Ovary (tissue), 3 donors: ENCODE results near the gene CCDC88B.

ENCODE experiments used
- EP300 ChIP-seq: sonication (generic); formaldehyde crosslinking; IDR thresholded peaks from one replicate; pipeline ENCODE4 v1.6.1; 2017; ENCODE audit warnings: antibody characterized with exemption
- POLR2A ChIP-seq: fragments of 450-650 bp; IDR thresholded peaks from one replicate; pipeline ENCODE4 v1.6.1; 2017; ENCODE audit warnings: antibody characterized with exemption, mild to moderate bottlenecking, moderate library complexity
- TF ChIP-seq, protein P1 (sequence below), 3 donors: fragments of 450-650 bp in 2 of 3; fragments of 200-600 bp in 1 of 3; IDR thresholded peaks; one replicate each; pipeline versions ENCODE4 v1.5.1 to v1.8.0; 2016 to 2022; ENCODE audit warnings: antibody characterized with exemption in 3 of 3, mild to moderate bottlenecking in 1 of 3
- donor health status: DM: no; HTN: no; CAD: no.

DNA sequence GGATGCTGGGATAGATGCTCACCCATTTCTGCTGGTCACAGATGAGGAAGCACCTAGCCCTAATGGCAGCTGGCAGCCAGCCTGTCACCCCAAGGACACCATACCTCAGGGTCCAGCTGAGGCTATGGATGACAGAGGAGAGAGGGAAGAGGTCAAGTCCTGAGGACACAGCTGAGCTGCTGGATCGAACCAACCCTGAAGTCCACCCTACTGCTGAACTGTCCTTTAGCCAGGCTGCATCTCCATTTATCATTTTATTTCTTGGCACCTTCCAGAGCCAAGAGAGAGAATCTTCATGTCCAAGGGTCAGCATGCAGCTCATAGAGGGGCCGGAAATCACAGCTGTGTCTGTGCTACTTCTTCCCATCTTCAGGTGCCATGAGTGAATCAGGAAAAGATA is 49.8 kb downstream of the CCDC88B start:
- TF ChIP-seq EP300 (no peak), POLR2A (no peak)
- TF ChIP-seq, protein P1, sequence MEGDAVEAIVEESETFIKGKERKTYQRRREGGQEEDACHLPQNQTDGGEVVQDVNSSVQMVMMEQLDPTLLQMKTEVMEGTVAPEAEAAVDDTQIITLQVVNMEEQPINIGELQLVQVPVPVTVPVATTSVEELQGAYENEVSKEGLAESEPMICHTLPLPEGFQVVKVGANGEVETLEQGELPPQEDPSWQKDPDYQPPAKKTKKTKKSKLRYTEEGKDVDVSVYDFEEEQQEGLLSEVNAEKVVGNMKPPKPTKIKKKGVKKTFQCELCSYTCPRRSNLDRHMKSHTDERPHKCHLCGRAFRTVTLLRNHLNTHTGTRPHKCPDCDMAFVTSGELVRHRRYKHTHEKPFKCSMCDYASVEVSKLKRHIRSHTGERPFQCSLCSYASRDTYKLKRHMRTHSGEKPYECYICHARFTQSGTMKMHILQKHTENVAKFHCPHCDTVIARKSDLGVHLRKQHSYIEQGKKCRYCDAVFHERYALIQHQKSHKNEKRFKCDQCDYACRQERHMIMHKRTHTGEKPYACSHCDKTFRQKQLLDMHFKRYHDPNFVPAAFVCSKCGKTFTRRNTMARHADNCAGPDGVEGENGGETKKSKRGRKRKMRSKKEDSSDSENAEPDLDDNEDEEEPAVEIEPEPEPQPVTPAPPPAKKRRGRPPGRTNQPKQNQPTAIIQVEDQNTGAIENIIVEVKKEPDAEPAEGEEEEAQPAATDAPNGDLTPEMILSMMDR (IDR thresholded peaks at IDR 0.05) = no peak
